ENCODE data around the gene FTSJ3. TPM values are rescaled to one million over a fixed set of nuclear protein-coding genes. Genes with fewer than 3 reads are reported as not detected.
"Not testable (repeated sequence)": the region's sequence is repeated elsewhere in the genome, so short reads cannot be mapped to it uniquely, and the experiment has no call there.

FTSJ3 gene
- total RNA-seq, 1 experiment from 2014 or later: 80.3 TPM

- H2BK15ac ChIP-seq (ENCODE audit: low read depth, low read length); H3K56ac ChIP-seq (ENCODE audit: insufficient read length, low read depth, low read length); H4K5ac ChIP-seq (ENCODE audit: insufficient read length, low read depth, low read length); H3K4me1 ChIP-seq (ENCODE audit: insufficient read depth, low read length); H3K27me3 ChIP-seq (ENCODE audit: insufficient read depth, low read length); H2BK120ac ChIP-seq (ENCODE audit: low read depth, low read length, poor library complexity, severe bottlenecking); H3K79me1 ChIP-seq (ENCODE audit: insufficient read depth, low read depth, low read length, poor library complexity, severe bottlenecking); H2BK12ac ChIP-seq (ENCODE audit: insufficient read length, low read depth, low read length); H3K4me2 ChIP-seq (ENCODE audit: insufficient read depth, insufficient read length, low read length); H3T11ph ChIP-seq (ENCODE audit: low read length); H3K23ac ChIP-seq (ENCODE audit: insufficient read length, low read depth, low read length); H3K79me2 ChIP-seq (ENCODE audit: insufficient read depth, low read length); H3K27me3 Mint-ChIP-seq (ENCODE audit: low read depth); H4K20me1 ChIP-seq (ENCODE audit: control insufficient read depth, insufficient read depth, insufficient read length); H3K27ac ChIP-seq (ENCODE audit: insufficient read length, low read depth, low read length); H2BK5ac ChIP-seq (ENCODE audit: insufficient read length, low read length); H3K14ac ChIP-seq (ENCODE audit: insufficient read depth, low read length); H3K4me3 Mint-ChIP-seq; H3K9me3 ChIP-seq (ENCODE audit: control insufficient read depth, low read depth, low read length); H4K91ac ChIP-seq (ENCODE audit: insufficient read length, low read depth, low read length); H3K4ac ChIP-seq (ENCODE audit: low read depth, low read length); H3K9me3 Mint-ChIP-seq; H3K9ac ChIP-seq (ENCODE audit: extremely low read depth, insufficient read length, low read length); H2AK5ac ChIP-seq (ENCODE audit: insufficient read length, low read length); H3K4me1 Mint-ChIP-seq; H3K18ac ChIP-seq (ENCODE audit: insufficient read length, low read depth, low read length); H3K36me3 Mint-ChIP-seq (ENCODE audit: insufficient read depth in 1 of 3, low read depth in 3 of 3); H3K23me2 ChIP-seq (ENCODE audit: insufficient read length, low read depth, low read length, poor library complexity, severe bottlenecking); H2AFZ ChIP-seq (ENCODE audit: low read length); H2BK20ac ChIP-seq (ENCODE audit: low read depth, low read length, poor library complexity, severe bottlenecking); H4K8ac ChIP-seq (replicated peaks; ENCODE audit: insufficient read length, low read depth, low read length): not testable (repeated sequence)
- WGBS (ENCODE audit: extremely low coverage, insufficient read length, low lambda C conversion rate): no CpG with 5 or more reads among the region's 8 CpGs
- 0 out of 7 replicates have a peak overlapping the region, but pooled peaks of 1 of the 3 experiments have one; percentile 86 for H3K27ac Mint-ChIP-seq
- peak; percentile 42 for DNase-seq
- TF ChIP-seq CTCF (conservative IDR thresholded peaks at IDR 0.05): peak; percentile 32; the same call in 1 of the 3 replicates
These were observed 46.7 kb upstream of the FTSJ3 start for GRCh38 chr17:63874061-63874626.

- H3K27ac ChIP-seq (ENCODE audit: insufficient read length, low read depth, low read length); H4K8ac ChIP-seq (replicated peaks; ENCODE audit: insufficient read length, low read depth, low read length); DNase-seq; H3K27me3 ChIP-seq (ENCODE audit: insufficient read depth, low read length); H2AFZ ChIP-seq (ENCODE audit: low read length); H3K18ac ChIP-seq (ENCODE audit: insufficient read length, low read depth, low read length); H3T11ph ChIP-seq (ENCODE audit: low read length); H3K23me2 ChIP-seq (ENCODE audit: insufficient read length, low read depth, low read length, poor library complexity, severe bottlenecking); H3K79me2 ChIP-seq (ENCODE audit: insufficient read depth, low read length); H2BK120ac ChIP-seq (ENCODE audit: low read depth, low read length, poor library complexity, severe bottlenecking); H2BK12ac ChIP-seq (ENCODE audit: insufficient read length, low read depth, low read length); H3K4me2 ChIP-seq (ENCODE audit: insufficient read depth, insufficient read length, low read length); H3K14ac ChIP-seq (ENCODE audit: insufficient read depth, low read length); H3K4me1 Mint-ChIP-seq; H4K5ac ChIP-seq (ENCODE audit: insufficient read length, low read depth, low read length); H2BK20ac ChIP-seq (ENCODE audit: low read depth, low read length, poor library complexity, severe bottlenecking); H4K20me1 ChIP-seq (ENCODE audit: control insufficient read depth, insufficient read depth, insufficient read length); H3K23ac ChIP-seq (ENCODE audit: insufficient read length, low read depth, low read length); H3K36me3 Mint-ChIP-seq (ENCODE audit: insufficient read depth in 1 of 3, low read depth in 3 of 3); H3K9ac ChIP-seq (ENCODE audit: extremely low read depth, insufficient read length, low read length); H2BK5ac ChIP-seq (ENCODE audit: insufficient read length, low read length); H3K9me3 ChIP-seq (ENCODE audit: control insufficient read depth, low read depth, low read length); H3K27me3 Mint-ChIP-seq (ENCODE audit: low read depth); H2AK5ac ChIP-seq (ENCODE audit: insufficient read length, low read length); H2BK15ac ChIP-seq (ENCODE audit: low read depth, low read length); H3K9me3 Mint-ChIP-seq; H3K4ac ChIP-seq (ENCODE audit: low read depth, low read length); H3K56ac ChIP-seq (ENCODE audit: insufficient read length, low read depth, low read length); H4K91ac ChIP-seq (ENCODE audit: insufficient read length, low read depth, low read length); H3K79me1 ChIP-seq (ENCODE audit: insufficient read depth, low read depth, low read length, poor library complexity, severe bottlenecking); H3K4me3 Mint-ChIP-seq; H3K4me1 ChIP-seq (ENCODE audit: insufficient read depth, low read length): not testable (repeated sequence)
- 0 out of 7 replicates have a peak within 1 kb of the TSS, but pooled peaks of 1 of the 3 experiments have one; percentile 86 for H3K27ac Mint-ChIP-seq
- no CpG with 5 or more reads among the region's 7 CpGs for WGBS (ENCODE audit: extremely low coverage, insufficient read length, low lambda C conversion rate)
These were observed 46.1 kb upstream of the FTSJ3 start, which contains the start of gene CSH2 for GRCh38 chr17:63873577-63873976. Gene CSH2 (minus strand): TSS chr17:63873677. CDS start chr17:63873614, 63 bp downstream.
